ENCODE results near the gene DOC2A. TPM values are rescaled to one million over a fixed set of nuclear protein-coding genes. Genes with fewer than 3 reads are reported as not detected.
"Not testable (repeated sequence)": the region's sequence is repeated elsewhere in the genome, so short reads cannot be mapped to it uniquely, and the experiment has no call there.

The DOC2A gene
- total and polyA plus RNA-seq, 4 donors = 7.6 to 61.6 (median 37.6) TPM

- no peaks in the 10 kb centered on the region for H3K9me3 ChIP-seq (ENCODE audit: control insufficient read depth, insufficient read depth, low read length)
- H3K27ac ChIP-seq (ENCODE audit: low read depth, low read length) = no peak overlapping the region
- no peak for DNase-seq (ENCODE audit: low read depth in 4 of 6, low spot score in 6 of 6)
- no peaks in the 10 kb centered on the region for H3K36me3 ChIP-seq (ENCODE audit: control insufficient read depth, insufficient read depth, low read length)
- H3K4me3 ChIP-seq (ENCODE audit: low read depth, low read length) = no peak overlapping the region
- peaks cover 17% of the 10 kb centered on the region for H3K4me1 ChIP-seq (ENCODE audit: control insufficient read depth, insufficient read depth, low read length)
- 83% methylated on average over 1 of the region's 8 CpGs for WGBS (ENCODE audit: insufficient coverage)
- H3K27me3 ChIP-seq (ENCODE audit: control insufficient read depth, insufficient read depth, low read length) = no peaks in the 10 kb centered on the region
Measured at GRCh38 chr16:30046178-30046577, 35.4 kb upstream of the DOC2A start.

GRCh38 chr16:30041841-30042240 is 31.0 kb upstream of the DOC2A start:
- Histone ChIP-seq H3K9me3 (ENCODE audit: control insufficient read depth, insufficient read depth, low read length) (no peaks in the 10 kb centered on the region), H3K4me3 (ENCODE audit: low read depth, low read length) (no peak overlapping the region), H3K27me3 (ENCODE audit: control insufficient read depth, insufficient read depth, low read length) (no peaks in the 10 kb centered on the region), H3K4me1 (ENCODE audit: control insufficient read depth, insufficient read depth, low read length) (no peaks in the 10 kb centered on the region), H3K27ac (ENCODE audit: low read depth, low read length) (no peak overlapping the region), H3K36me3 (ENCODE audit: control insufficient read depth, insufficient read depth, low read length) (no peaks in the 10 kb centered on the region)
- DNase-seq (ENCODE audit: low read depth in 4 of 6, low spot score in 6 of 6) = peak in 2 of 6 donors; percentile 51 to 64
- 83% methylated on average over 1 of the region's 5 CpGs for WGBS (ENCODE audit: insufficient coverage)

GRCh38 chr16:30040690-30041089 is 29.9 kb upstream of the DOC2A start:
- 78% methylated on average over 1 of the region's 5 CpGs for WGBS (ENCODE audit: insufficient coverage)
- H3K4me1 ChIP-seq (ENCODE audit: control insufficient read depth, insufficient read depth, low read length); H3K27me3 ChIP-seq (ENCODE audit: control insufficient read depth, insufficient read depth, low read length); DNase-seq (ENCODE audit: low read depth in 4 of 6, low spot score in 6 of 6); H3K27ac ChIP-seq (ENCODE audit: low read depth, low read length); H3K4me3 ChIP-seq (ENCODE audit: low read depth, low read length); H3K36me3 ChIP-seq (ENCODE audit: control insufficient read depth, insufficient read depth, low read length); H3K9me3 ChIP-seq (ENCODE audit: control insufficient read depth, insufficient read depth, low read length): not testable (repeated sequence)

- H3K9me3 ChIP-seq (ENCODE audit: control insufficient read depth, insufficient read depth, low read length) = no peaks in the 10 kb centered on the region
- 75% methylated on average over 3 of the region's 5 CpGs for WGBS (ENCODE audit: insufficient coverage)
- no peaks in the 10 kb centered on the region for H3K4me1 ChIP-seq (ENCODE audit: control insufficient read depth, insufficient read depth, low read length)
- no peaks in the 10 kb centered on the region for H3K36me3 ChIP-seq (ENCODE audit: control insufficient read depth, insufficient read depth, low read length)
- H3K27ac ChIP-seq (ENCODE audit: low read depth, low read length) = no peak overlapping the region
- no peaks in the 10 kb centered on the region for H3K27me3 ChIP-seq (ENCODE audit: control insufficient read depth, insufficient read depth, low read length)
- H3K4me3 ChIP-seq (ENCODE audit: low read depth, low read length) = no peak overlapping the region
- no peak for DNase-seq (ENCODE audit: low read depth in 4 of 6, low spot score in 6 of 6)
Measured at GRCh38 chr16:30040221-30040620, 29.4 kb upstream of the DOC2A start.

- peaks cover 2% of the 10 kb centered on the region for H3K27me3 ChIP-seq (ENCODE audit: control insufficient read depth, insufficient read depth, low read length)
- peaks cover 42% of the 10 kb centered on the region for H3K4me1 ChIP-seq (ENCODE audit: control insufficient read depth, insufficient read depth, low read length)
- DNase-seq (ENCODE audit: low read depth in 4 of 6, low spot score in 6 of 6) = no peak
- 81% methylated on average over 7 of the region's 7 CpGs for WGBS (ENCODE audit: insufficient coverage)
- no peaks in the 10 kb centered on the region for H3K9me3 ChIP-seq (ENCODE audit: control insufficient read depth, insufficient read depth, low read length)
- H3K27ac ChIP-seq (ENCODE audit: low read depth, low read length) = no peak overlapping the region
- no peak overlapping the region for H3K4me3 ChIP-seq (ENCODE audit: low read depth, low read length)
- peaks cover 4% of the 10 kb centered on the region for H3K36me3 ChIP-seq (ENCODE audit: control insufficient read depth, insufficient read depth, low read length)
Measured at GRCh38 chr16:30033270-30033669, 22.4 kb upstream of the DOC2A start.

GRCh38 chr16:30032083-30032819 is 21.4 kb upstream of the DOC2A start:
- WGBS (ENCODE audit: insufficient coverage) = 4% methylated on average over 6 of the region's 12 CpGs
- no peak overlapping the region for H3K4me3 ChIP-seq (ENCODE audit: low read depth, low read length)
- peaks cover 2% of the 10 kb centered on the region for H3K27me3 ChIP-seq (ENCODE audit: control insufficient read depth, insufficient read depth, low read length)
- H3K36me3 ChIP-seq (ENCODE audit: control insufficient read depth, insufficient read depth, low read length) = peaks cover 12% of the 10 kb centered on the region
- peak in 5 of 6 donors; percentile 53 to 98 (median 88) for DNase-seq (ENCODE audit: low read depth in 4 of 6, low spot score in 6 of 6)
- H3K9me3 ChIP-seq (ENCODE audit: control insufficient read depth, insufficient read depth, low read length) = no peaks in the 10 kb centered on the region
- no peak overlapping the region for H3K27ac ChIP-seq (ENCODE audit: low read depth, low read length)
- peaks cover 52% of the 10 kb centered on the region for H3K4me1 ChIP-seq (ENCODE audit: control insufficient read depth, insufficient read depth, low read length)

GRCh38 chr16:30031477-30031918 is 20.7 kb upstream of the DOC2A start:
- H3K4me1 ChIP-seq (ENCODE audit: control insufficient read depth, insufficient read depth, low read length) = peaks cover 58% of the 10 kb centered on the region
- peaks cover 19% of the 10 kb centered on the region for H3K36me3 ChIP-seq (ENCODE audit: control insufficient read depth, insufficient read depth, low read length)
- H3K4me3 ChIP-seq (ENCODE audit: low read depth, low read length) = peak overlapping the region; percentile 43
- 18% methylated on average over 6 of the region's 11 CpGs for WGBS (ENCODE audit: insufficient coverage)
- peak overlapping the region; percentile 47 for H3K27ac ChIP-seq (ENCODE audit: low read depth, low read length)
- DNase-seq (ENCODE audit: low read depth in 4 of 6, low spot score in 6 of 6) = peak in 1 of 6 donors; percentile 30
- H3K9me3 ChIP-seq (ENCODE audit: control insufficient read depth, insufficient read depth, low read length) = no peaks in the 10 kb centered on the region
- H3K27me3 ChIP-seq (ENCODE audit: control insufficient read depth, insufficient read depth, low read length) = peaks cover 2% of the 10 kb centered on the region

- peak within 1 kb of the TSS; percentile 43 for H3K4me3 ChIP-seq (ENCODE audit: low read depth, low read length)
- H3K36me3 ChIP-seq (ENCODE audit: control insufficient read depth, insufficient read depth, low read length) = peaks cover 25% of the 10 kb centered on the region
- 0% methylated on average over 11 of the region's 27 CpGs for WGBS (ENCODE audit: insufficient coverage)
- H3K9me3 ChIP-seq (ENCODE audit: control insufficient read depth, insufficient read depth, low read length) = no peaks in the 10 kb centered on the region
- peak in 3 of 6 donors; percentile 45 to 92 (median 80) for DNase-seq (ENCODE audit: low read depth in 4 of 6, low spot score in 6 of 6)
- peak within 1 kb of the TSS; percentile 47 for H3K27ac ChIP-seq (ENCODE audit: low read depth, low read length)
- H3K4me1 ChIP-seq (ENCODE audit: control insufficient read depth, insufficient read depth, low read length) = peaks cover 58% of the 10 kb centered on the region
- H3K27me3 ChIP-seq (ENCODE audit: control insufficient read depth, insufficient read depth, low read length) = peaks cover 2% of the 10 kb centered on the region
Measured at GRCh38 chr16:30030841-30031413, 20.1 kb upstream of the DOC2A start, which contains the start of gene TLCD3B. Gene TLCD3B (minus strand): TSS chr16:30031271. CDS start chr16:30030527, 744 bp downstream.

- H3K4me1 ChIP-seq (ENCODE audit: control insufficient read depth, insufficient read depth, low read length) = peaks cover 58% of the 10 kb centered on the region
- WGBS (ENCODE audit: insufficient coverage) = 10% methylated on average over 20 of the region's 23 CpGs
- no peak overlapping the region for H3K27ac ChIP-seq (ENCODE audit: low read depth, low read length)
- no peaks in the 10 kb centered on the region for H3K9me3 ChIP-seq (ENCODE audit: control insufficient read depth, insufficient read depth, low read length)
- peak in 2 of 6 donors; percentile 40 to 46 for DNase-seq (ENCODE audit: low read depth in 4 of 6, low spot score in 6 of 6)
- H3K36me3 ChIP-seq (ENCODE audit: control insufficient read depth, insufficient read depth, low read length) = peaks cover 33% of the 10 kb centered on the region
- H3K27me3 ChIP-seq (ENCODE audit: control insufficient read depth, insufficient read depth, low read length) = peaks cover 2% of the 10 kb centered on the region
- H3K4me3 ChIP-seq (ENCODE audit: low read depth, low read length) = peak overlapping the region; percentile 36
Measured at GRCh38 chr16:30030011-30030685, 19.3 kb upstream of the DOC2A start.

Measured in spinal cord (tissue), 10 donors.